Mesendoderm (in vitro differentiated cells): ENCODE data around the gene SKOR1.

Experiments
- DNase-seq: peaks from one replicate; pipeline ENCODE4 v3.0.0; 2013
- H2AK5ac ChIP-seq: 2 replicates; pipeline ENCODE4 v1.6.1; 2013; ENCODE audit warnings: low read length, inconsistent platforms
- H2BK120ac ChIP-seq: 2 replicates; pipeline ENCODE4 v1.6.1; 2013; ENCODE audit warnings: low read depth, mild to moderate bottlenecking, low read length, moderate library complexity, mixed read lengths
- H2BK15ac ChIP-seq: replicated peaks from 2 replicates; pipeline ENCODE4 v1.6.1; 2013; ENCODE audit warnings: low read depth, mild to moderate bottlenecking, moderate library complexity
- H2BK5ac ChIP-seq: 2 replicates; pipeline ENCODE4 v1.6.1; 2013; ENCODE audit warnings: low read length, inconsistent platforms
- H3K18ac ChIP-seq: 2 replicates; pipeline ENCODE4 v1.6.1; 2013; ENCODE audit warnings: mild to moderate bottlenecking, low read length, mixed read lengths
- H3K23ac ChIP-seq: one replicate; pipeline ENCODE4 v1.6.1; 2013; ENCODE audit warnings: low read length
- H3K27ac ChIP-seq: 2 replicates; pipeline ENCODE4 v1.5.1; 2013; ENCODE audit warnings: low read depth, mild to moderate bottlenecking, inconsistent platforms, low read length, moderate library complexity
- H3K27me3 ChIP-seq: 2 replicates; pipeline ENCODE4 v1.6.1; 2013; ENCODE audit warnings: low read length, control low read depth, mild to moderate bottlenecking, inconsistent platforms; ENCODE audit not compliant: insufficient read depth, poor library complexity
- H3K36me3 ChIP-seq: 2 replicates; pipeline ENCODE4 v1.6.1; 2013; ENCODE audit warnings: low read length, inconsistent platforms; ENCODE audit not compliant: control insufficient read depth, insufficient read depth
- H3K4ac ChIP-seq: one replicate; pipeline ENCODE4 v1.6.1; 2013; ENCODE audit warnings: low read depth, mild to moderate bottlenecking, low read length, moderate library complexity
- H3K4me1 ChIP-seq: 2 replicates; pipeline ENCODE4 v1.6.1; 2013; ENCODE audit warnings: low read depth, low read length, inconsistent platforms; ENCODE audit not compliant: control insufficient read depth
- H3K4me2 ChIP-seq: 2 replicates; pipeline ENCODE4 v1.6.1; 2013; ENCODE audit warnings: low read length
- H3K4me3 ChIP-seq: 2 replicates; pipeline ENCODE4 v1.5.1; 2013; ENCODE audit warnings: mild to moderate bottlenecking, low read length
- H3K56ac ChIP-seq: one replicate; pipeline ENCODE4 v1.6.1; 2013; ENCODE audit warnings: low read length
- H3K79me1 ChIP-seq: 2 replicates; pipeline ENCODE4 v1.6.1; 2013; ENCODE audit warnings: low read length, inconsistent platforms
- H3K79me2 ChIP-seq: 2 replicates; pipeline ENCODE4 v1.6.1; 2013; ENCODE audit warnings: mild to moderate bottlenecking, low read length; ENCODE audit not compliant: control insufficient read depth, insufficient read depth
- H3K9ac ChIP-seq: 2 replicates; pipeline ENCODE4 v1.6.1; 2013; ENCODE audit warnings: low read length, inconsistent platforms
- H4K5ac ChIP-seq: one replicate; pipeline ENCODE4 v1.6.1; 2013; ENCODE audit warnings: low read length
- H4K8ac ChIP-seq: one replicate; pipeline ENCODE4 v1.6.1; 2013; ENCODE audit warnings: low read depth, mild to moderate bottlenecking, control low read depth, low read length, moderate library complexity
- WGBS: extraction: QIAGEN DNeasy Blood & Tissue Kit; methylation state at CpG from one replicate; pipeline ENCODE4 v1.1.7; 2013; ENCODE audit warnings: low lambda C conversion rate, missing lambda C conversion rate; ENCODE audit not compliant: insufficient coverage; ENCODE audit errors: extremely low coverage; 5-methylcytosine and 5-hydroxymethylcytosine counted together

The SKOR1 gene

DNA sequence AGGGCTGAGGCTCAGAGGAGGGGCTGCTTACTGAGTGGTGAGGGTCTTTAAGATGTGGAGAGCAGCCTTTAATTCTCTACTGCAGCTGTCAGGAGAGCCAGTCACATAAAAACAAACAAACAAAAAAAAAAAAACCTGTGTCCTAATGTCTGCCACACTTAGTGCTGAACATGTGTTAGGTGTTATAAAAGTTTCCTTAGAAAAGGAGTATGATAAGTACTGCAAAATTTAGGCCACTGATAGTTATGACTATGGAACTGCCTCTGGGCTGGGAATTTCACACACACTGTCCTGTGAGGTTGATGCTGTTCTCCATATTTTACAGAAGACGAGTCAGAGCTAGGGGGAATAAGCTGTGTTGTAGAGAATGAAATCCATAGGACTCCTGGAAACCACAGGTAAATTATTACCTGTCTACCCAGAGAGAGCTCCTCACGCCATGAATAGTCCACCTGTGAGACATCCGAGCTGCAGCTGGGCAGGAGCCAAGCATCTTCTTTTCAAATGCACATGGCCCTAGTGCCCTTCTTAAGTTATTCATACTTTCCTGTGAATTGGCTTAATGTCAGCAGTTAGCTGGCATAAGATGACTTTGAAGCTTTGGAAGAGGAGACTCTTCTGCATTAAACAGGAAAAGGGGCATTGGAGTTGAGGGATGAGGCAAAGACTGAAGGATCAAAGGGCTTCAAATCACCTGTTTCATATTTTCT, 34.5 kb upstream of the SKOR1 start:
- H3K4me3 ChIP-seq = no peak overlapping the region
- H3K27ac ChIP-seq = no peak overlapping the region
- no peak overlapping the region for H2AK5ac ChIP-seq
- no peak overlapping the region for H3K23ac ChIP-seq
- H3K79me2 ChIP-seq = no peaks in the 10 kb centered on the region
- H3K9ac ChIP-seq = no peak overlapping the region
- H3K79me1 ChIP-seq = no peaks in the 10 kb centered on the region
- H3K18ac ChIP-seq = no peak overlapping the region
- no peak overlapping the region for H3K4ac ChIP-seq
- H3K36me3 ChIP-seq = no peaks in the 10 kb centered on the region
- no peak overlapping the region for H4K8ac ChIP-seq
- H3K56ac ChIP-seq = no peak overlapping the region
- H3K4me2 ChIP-seq = no peak overlapping the region
- H2BK5ac ChIP-seq = no peak overlapping the region
- no peak overlapping the region for H2BK15ac ChIP-seq
- H4K5ac ChIP-seq = no peak overlapping the region
- H2BK120ac ChIP-seq = no peak overlapping the region
- DNase-seq = no peak
- no CpG with 5 or more reads among the region's 3 CpGs for WGBS
- no peaks in the 10 kb centered on the region for H3K27me3 ChIP-seq
- H3K4me1 ChIP-seq = no peaks in the 10 kb centered on the region

DNA sequence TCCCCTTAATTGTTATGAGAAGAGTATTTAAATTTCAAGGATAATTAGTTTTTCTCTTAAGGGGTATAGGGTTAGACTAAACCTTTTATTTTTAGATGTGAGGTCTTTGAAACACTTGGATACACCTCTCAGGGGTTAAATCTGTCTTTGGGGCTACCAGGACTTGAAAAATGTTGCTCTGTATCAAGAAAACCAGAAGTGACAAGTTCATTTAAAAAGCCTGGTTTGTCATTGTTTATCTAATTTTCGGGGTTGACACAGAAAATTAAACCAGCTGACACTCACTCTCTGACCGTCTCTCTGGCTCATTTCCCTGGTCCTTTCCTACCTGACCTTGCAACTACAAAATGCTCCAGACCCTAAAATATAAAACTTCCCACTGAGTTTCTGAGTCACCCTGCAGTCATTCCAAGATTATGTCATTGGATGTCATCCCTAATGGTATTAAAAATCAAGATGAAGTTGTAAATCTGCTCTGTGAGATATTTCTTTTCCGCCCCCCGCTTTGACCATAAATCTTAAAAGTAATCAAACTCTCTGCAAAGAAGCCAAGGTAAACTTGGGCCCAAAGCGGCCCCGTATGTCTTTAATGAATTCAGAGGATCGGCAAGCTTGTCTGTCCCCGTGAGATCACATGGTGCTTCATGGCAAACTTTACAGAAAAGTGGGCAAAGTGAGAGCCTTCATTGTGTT, 32.9 kb upstream of the SKOR1 start:
- no peak overlapping the region for H3K23ac ChIP-seq
- no CpG with 5 or more reads among the region's 8 CpGs for whole genome bisulfite sequencing

DNA sequence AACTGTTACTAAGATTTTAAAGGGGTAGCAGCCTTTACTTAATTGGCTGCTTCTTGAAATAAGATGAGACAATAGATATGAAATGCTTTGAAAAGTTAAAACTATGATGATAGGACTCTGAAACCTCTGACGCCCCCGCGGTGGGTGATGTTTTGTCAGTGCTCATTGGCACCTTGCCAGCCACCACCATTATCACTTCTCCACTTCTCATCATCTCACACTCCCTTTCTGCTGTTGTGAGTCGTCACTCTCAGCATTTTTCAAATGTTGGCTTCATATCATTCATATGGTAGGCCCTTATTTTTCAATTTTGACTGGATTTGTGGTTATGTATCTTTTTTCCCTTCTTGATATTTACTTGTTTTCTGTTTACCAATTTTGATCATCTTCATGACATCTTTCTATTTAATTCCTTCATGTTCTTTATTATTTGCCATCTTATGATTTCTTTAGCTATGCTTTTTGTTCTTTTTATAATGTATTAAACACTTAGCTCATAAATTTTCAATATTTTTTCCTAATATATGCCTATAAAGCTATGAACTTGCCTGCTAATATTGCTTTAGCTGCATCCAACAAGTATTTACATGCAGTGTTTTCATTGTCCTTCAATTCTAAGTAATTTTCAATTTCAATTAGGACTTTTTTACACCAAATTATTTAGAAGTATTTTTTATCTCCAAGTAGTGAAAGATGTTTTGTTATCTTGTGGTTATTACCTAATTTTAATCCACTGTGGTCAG, 30.3 kb upstream of the SKOR1 start:
- Histone ChIP-seq H3K79me2 (no peaks in the 10 kb centered on the region), H3K27me3 (no peaks in the 10 kb centered on the region), H3K56ac (no peak overlapping the region), H4K5ac (no peak overlapping the region), H2AK5ac (no peak overlapping the region), H2BK120ac (no peak overlapping the region), H3K4ac (no peak overlapping the region), H4K8ac (no peak overlapping the region), H2BK5ac (no peak overlapping the region), H3K18ac (no peak overlapping the region), H3K9ac (no peak overlapping the region), H2BK15ac (no peak overlapping the region), H3K4me3 (no peak overlapping the region), H3K4me2 (no peak overlapping the region), H3K79me1 (no peaks in the 10 kb centered on the region), H3K23ac (no peak overlapping the region), H3K36me3 (no peaks in the 10 kb centered on the region), H3K27ac (no peak overlapping the region), H3K4me1 (peaks cover 2% of the 10 kb centered on the region)
- no peak for DNase-seq
- no CpG with 5 or more reads among the region's 4 CpGs for WGBS

More for the DNA sequence above, 32.9 kb upstream of the SKOR1 start:
- DNase-seq = no peak
- H3K18ac ChIP-seq = no peak overlapping the region
- no peaks in the 10 kb centered on the region for H3K79me1 ChIP-seq
- H3K4me3 ChIP-seq = no peak overlapping the region
- no peaks in the 10 kb centered on the region for H3K79me2 ChIP-seq
- H2AK5ac ChIP-seq = no peak overlapping the region
- no peaks in the 10 kb centered on the region for H3K27me3 ChIP-seq
- H3K4me1 ChIP-seq = peaks cover 2% of the 10 kb centered on the region
- H3K4ac ChIP-seq = no peak overlapping the region
- no peak overlapping the region for H3K4me2 ChIP-seq
- H3K9ac ChIP-seq = no peak overlapping the region
- H3K56ac ChIP-seq = no peak overlapping the region
- H2BK5ac ChIP-seq = no peak overlapping the region
- no peak overlapping the region for H4K8ac ChIP-seq
- no peak overlapping the region for H2BK120ac ChIP-seq
- no peak overlapping the region for H2BK15ac ChIP-seq
- H3K27ac ChIP-seq = no peak overlapping the region
- no peaks in the 10 kb centered on the region for H3K36me3 ChIP-seq
- no peak overlapping the region for H4K5ac ChIP-seq

- Histone ChIP-seq H2BK120ac (no peak overlapping the region), H3K23ac (no peak overlapping the region), H3K4me2 (no peak overlapping the region), H3K4me3 (no peak overlapping the region), H2BK5ac (no peak overlapping the region), H2BK15ac (no peak overlapping the region), H3K9ac (no peak overlapping the region), H3K36me3 (no peaks in the 10 kb centered on the region), H4K5ac (no peak overlapping the region), H2AK5ac (no peak overlapping the region), H3K79me2 (no peaks in the 10 kb centered on the region), H4K8ac (no peak overlapping the region), H3K18ac (no peak overlapping the region), H3K27me3 (no peaks in the 10 kb centered on the region), H3K27ac (no peak overlapping the region), H3K79me1 (no peaks in the 10 kb centered on the region), H3K4me1 (peaks cover 2% of the 10 kb centered on the region), H3K56ac (no peak overlapping the region), H3K4ac (no peak overlapping the region)
- no peak for DNase-seq
- WGBS = no CpG with 5 or more reads among the region's 4 CpGs
These were observed 28.8 kb upstream of the SKOR1 start for GRCh38 chr15:67796196-67797127.

DNA sequence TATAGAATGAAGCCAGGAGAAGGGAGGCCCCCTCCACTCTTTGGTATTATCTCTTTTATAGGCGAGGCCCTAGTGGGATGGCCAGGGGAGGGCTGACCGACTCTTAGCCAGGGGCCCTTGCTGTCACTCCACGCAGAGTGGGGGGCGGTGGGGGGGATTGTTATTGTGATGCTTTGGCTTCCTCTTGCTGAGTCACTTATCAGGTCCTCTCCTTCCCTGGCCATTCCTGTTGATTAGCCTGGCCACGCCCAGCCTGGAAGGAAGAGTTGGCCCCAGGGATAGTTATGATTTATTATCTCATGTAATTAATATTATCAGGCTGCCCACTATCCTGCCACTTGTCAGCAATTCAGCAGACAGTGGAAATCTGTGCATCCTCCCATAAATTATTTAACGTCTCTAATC, 25.5 kb upstream of the SKOR1 start:
- Histone ChIP-seq H3K56ac (no peak overlapping the region), H3K18ac (no peak overlapping the region), H3K4me3 (no peak overlapping the region), H2BK120ac (no peak overlapping the region), H3K36me3 (no peaks in the 10 kb centered on the region), H3K27me3 (no peaks in the 10 kb centered on the region), H3K23ac (no peak overlapping the region), H3K9ac (no peak overlapping the region), H3K79me2 (no peaks in the 10 kb centered on the region), H3K4ac (no peak overlapping the region), H2BK15ac (no peak overlapping the region), H2BK5ac (no peak overlapping the region), H4K8ac (no peak overlapping the region), H3K4me1 (peaks cover 6% of the 10 kb centered on the region), H3K4me2 (no peak overlapping the region), H4K5ac (no peak overlapping the region), H3K27ac (no peak overlapping the region), H2AK5ac (no peak overlapping the region), H3K79me1 (no peaks in the 10 kb centered on the region)
- WGBS = no CpG with 5 or more reads among the region's 6 CpGs
- no peak for DNase-seq
